ENCODE measurements around the gene AHRR. TPM values are rescaled to one million over a fixed set of nuclear protein-coding genes. Genes with fewer than 3 reads are reported as not detected.

Gene AHRR
- total RNA-seq, 1 experiment from 2014 or later: 1.3 TPM

GRCh38 chr5:350355-350754 is 28.8 kb downstream of the AHRR start:
- H3K9me3 Mint-ChIP-seq (ENCODE audit: low read depth, unreplicated experiment): no peaks in the 10 kb centered on the region
- no peak for DNase-seq
- intact Hi-C loops (cut with micrococcal nuclease; ENCODE audit: unreplicated experiment): no loop called here
- H3K4me1 Mint-ChIP-seq (ENCODE audit: low read depth, unreplicated experiment): no peaks in the 10 kb centered on the region
- CTCF ChIA-PET: interaction anchor here (0.8 kb wide), 1 partner anchor 12 kb away, joined by 3 read pairs; no protein-coding TSS in a partner anchor
- H3K27me3 Mint-ChIP-seq (ENCODE audit: unreplicated experiment): peaks cover 11% of the 10 kb centered on the region
- no peak overlapping the region for H3K4me3 Mint-ChIP-seq (ENCODE audit: low read depth, unreplicated experiment)
- no peak overlapping the region for H3K27ac Mint-ChIP-seq (ENCODE audit: unreplicated experiment)
- no TSS peak for BruUV-seq (replicated peaks)
- H3K36me3 Mint-ChIP-seq (ENCODE audit: insufficient read depth, unreplicated experiment): no peaks in the 10 kb centered on the region
- TF ChIP-seq, protein P1, sequence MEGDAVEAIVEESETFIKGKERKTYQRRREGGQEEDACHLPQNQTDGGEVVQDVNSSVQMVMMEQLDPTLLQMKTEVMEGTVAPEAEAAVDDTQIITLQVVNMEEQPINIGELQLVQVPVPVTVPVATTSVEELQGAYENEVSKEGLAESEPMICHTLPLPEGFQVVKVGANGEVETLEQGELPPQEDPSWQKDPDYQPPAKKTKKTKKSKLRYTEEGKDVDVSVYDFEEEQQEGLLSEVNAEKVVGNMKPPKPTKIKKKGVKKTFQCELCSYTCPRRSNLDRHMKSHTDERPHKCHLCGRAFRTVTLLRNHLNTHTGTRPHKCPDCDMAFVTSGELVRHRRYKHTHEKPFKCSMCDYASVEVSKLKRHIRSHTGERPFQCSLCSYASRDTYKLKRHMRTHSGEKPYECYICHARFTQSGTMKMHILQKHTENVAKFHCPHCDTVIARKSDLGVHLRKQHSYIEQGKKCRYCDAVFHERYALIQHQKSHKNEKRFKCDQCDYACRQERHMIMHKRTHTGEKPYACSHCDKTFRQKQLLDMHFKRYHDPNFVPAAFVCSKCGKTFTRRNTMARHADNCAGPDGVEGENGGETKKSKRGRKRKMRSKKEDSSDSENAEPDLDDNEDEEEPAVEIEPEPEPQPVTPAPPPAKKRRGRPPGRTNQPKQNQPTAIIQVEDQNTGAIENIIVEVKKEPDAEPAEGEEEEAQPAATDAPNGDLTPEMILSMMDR (IDR thresholded peaks at IDR 0.05; ENCODE audit: unreplicated experiment): peak; percentile 12

- H3K4me3 Mint-ChIP-seq (ENCODE audit: low read depth, unreplicated experiment): no peak overlapping the region
- H3K4me1 Mint-ChIP-seq (ENCODE audit: low read depth, unreplicated experiment): no peaks in the 10 kb centered on the region
- CTCF ChIA-PET: no interaction called here
- BruUV-seq (replicated peaks): no TSS peak
- peaks cover 6% of the 10 kb centered on the region for H3K36me3 Mint-ChIP-seq (ENCODE audit: insufficient read depth, unreplicated experiment)
- no peak overlapping the region for H3K27ac Mint-ChIP-seq (ENCODE audit: unreplicated experiment)
- H3K9me3 Mint-ChIP-seq (ENCODE audit: low read depth, unreplicated experiment): no peaks in the 10 kb centered on the region
- peaks cover 11% of the 10 kb centered on the region for H3K27me3 Mint-ChIP-seq (ENCODE audit: unreplicated experiment)
- no peak for DNase-seq
- intact Hi-C loops (cut with micrococcal nuclease; ENCODE audit: unreplicated experiment): no loop called here
- TF ChIP-seq, protein P1 (IDR thresholded peaks at IDR 0.05; ENCODE audit: unreplicated experiment): no peak
Measured at GRCh38 chr5:351084-351920, 29.8 kb downstream of the AHRR start.

- TF ChIP-seq, protein P1 (IDR thresholded peaks at IDR 0.05; ENCODE audit: unreplicated experiment): no peak
- Mint-ChIP-seq H3K9me3 (ENCODE audit: low read depth, unreplicated experiment) (no peaks in the 10 kb centered on the region), H3K4me3 (ENCODE audit: low read depth, unreplicated experiment) (no peak overlapping the region), H3K36me3 (ENCODE audit: insufficient read depth, unreplicated experiment) (peaks cover 6% of the 10 kb centered on the region), H3K27ac (ENCODE audit: unreplicated experiment) (no peak overlapping the region), H3K27me3 (ENCODE audit: unreplicated experiment) (peaks cover 11% of the 10 kb centered on the region), H3K4me1 (ENCODE audit: low read depth, unreplicated experiment) (no peaks in the 10 kb centered on the region)
- no TSS peak for BruUV-seq (replicated peaks)
- CTCF ChIA-PET: no interaction called here
- intact Hi-C loops (cut with micrococcal nuclease; ENCODE audit: unreplicated experiment): no loop called here
- no peak for DNase-seq
Measured at GRCh38 chr5:351921-352245, 30.4 kb downstream of the AHRR start.

DNA sequence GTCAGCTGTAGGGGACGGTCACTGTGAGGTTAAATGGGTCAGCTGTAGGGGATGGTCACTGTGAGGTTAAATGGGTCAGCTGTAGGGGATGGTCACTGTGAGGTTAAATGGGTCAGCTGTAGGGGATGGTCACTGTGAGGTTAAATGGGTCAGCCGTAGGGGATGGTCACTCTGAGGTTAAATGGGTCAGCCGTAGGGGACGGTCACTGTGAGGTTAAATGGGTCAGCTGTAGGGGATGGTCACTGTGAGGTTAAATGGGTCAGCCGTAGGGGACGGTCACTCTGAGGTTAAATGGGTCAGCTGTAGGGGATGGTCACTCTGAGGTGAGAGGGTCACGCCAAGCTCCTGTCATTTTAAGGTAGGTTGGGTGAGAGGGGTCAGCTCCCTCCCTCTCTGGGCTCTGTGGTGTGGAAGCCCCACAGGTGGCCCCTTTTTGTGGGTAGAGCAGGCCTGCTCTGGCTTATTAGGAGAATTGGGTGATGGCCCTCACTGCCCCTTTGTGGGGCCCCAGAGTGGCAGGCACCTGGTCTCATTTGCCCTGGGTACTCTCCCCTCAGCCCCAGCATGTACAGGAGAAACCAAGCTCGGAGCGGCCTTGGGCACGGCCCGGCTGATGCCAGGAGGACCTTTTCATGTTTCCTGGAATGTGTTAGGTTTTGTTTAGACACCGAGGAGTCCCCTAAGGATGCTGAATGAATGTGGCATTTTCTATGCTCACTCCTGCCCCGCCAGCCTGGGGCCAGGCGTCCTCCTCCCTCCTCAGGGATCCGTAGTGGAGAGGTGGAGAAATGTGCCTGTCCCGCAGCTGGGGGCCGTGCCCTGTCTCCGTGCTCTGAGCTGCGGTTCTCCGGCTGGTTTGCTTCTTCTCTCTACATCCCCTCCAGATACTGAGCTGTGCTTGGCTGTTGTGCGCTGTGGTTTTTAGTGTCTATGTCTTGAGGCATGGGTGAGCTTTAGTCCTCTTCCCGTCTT is 31.4 kb downstream of the AHRR start:
- no peak overlapping the region for H3K27ac Mint-ChIP-seq (ENCODE audit: unreplicated experiment)
- H3K27me3 Mint-ChIP-seq (ENCODE audit: unreplicated experiment): peaks cover 11% of the 10 kb centered on the region
- TF ChIP-seq, protein P1 (IDR thresholded peaks at IDR 0.05; ENCODE audit: unreplicated experiment): no peak
- DNase-seq: no peak
- H3K4me1 Mint-ChIP-seq (ENCODE audit: low read depth, unreplicated experiment): no peaks in the 10 kb centered on the region
- BruUV-seq (replicated peaks): no TSS peak
- H3K9me3 Mint-ChIP-seq (ENCODE audit: low read depth, unreplicated experiment): no peaks in the 10 kb centered on the region
- CTCF ChIA-PET: no interaction called here
- no peak overlapping the region for H3K4me3 Mint-ChIP-seq (ENCODE audit: low read depth, unreplicated experiment)
- intact Hi-C loops (cut with micrococcal nuclease; ENCODE audit: unreplicated experiment): no loop called here
- peaks cover 6% of the 10 kb centered on the region for H3K36me3 Mint-ChIP-seq (ENCODE audit: insufficient read depth, unreplicated experiment)

All from Calu3 (cell line).